Gastroesophageal sphincter (tissue), 3 donors: Measurements from ENCODE around the gene DNAAF1.

Experiments used
- POLR2AphosphoS5 ChIP-seq: sonication (generic); formaldehyde crosslinking; IDR thresholded peaks from one replicate; pipeline ENCODE4 v1.6.1; 2017; ENCODE audit warnings: antibody characterized with exemption
- TF ChIP-seq, protein P1 (sequence below), 4 experiments: fragments of 200-600 bp in 2 of 4; fragments of 450-650 bp in 2 of 4; sonication (generic) in 1 of 4; IDR thresholded peaks; one replicate each; pipeline ENCODE4 v1.5.1; 2017 to 2019; ENCODE audit warnings: antibody characterized with exemption in 4 of 4, mild to moderate bottlenecking in 2 of 4, moderate library complexity in 2 of 4

DNA sequence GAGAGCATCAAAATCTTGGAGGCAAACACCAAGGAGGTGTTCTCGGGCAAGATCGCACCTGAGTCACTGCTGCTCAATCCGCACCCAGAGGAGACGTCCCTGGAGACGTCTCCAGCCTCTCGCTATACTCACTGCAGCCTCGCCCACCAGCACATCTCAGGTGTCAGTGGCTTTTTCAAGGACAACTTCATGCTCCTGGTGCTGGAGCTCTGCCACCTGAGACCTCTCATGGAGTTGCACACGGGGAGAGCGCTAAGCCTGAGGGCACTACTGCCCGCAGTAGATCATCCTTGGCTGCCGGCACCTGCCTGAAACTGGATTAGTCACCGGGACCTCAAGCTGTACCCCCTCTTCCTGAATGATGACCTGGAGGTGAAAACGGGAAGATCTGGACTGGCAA is 25.7 kb upstream of the DNAAF1 start:
- TF ChIP-seq, protein P1, sequence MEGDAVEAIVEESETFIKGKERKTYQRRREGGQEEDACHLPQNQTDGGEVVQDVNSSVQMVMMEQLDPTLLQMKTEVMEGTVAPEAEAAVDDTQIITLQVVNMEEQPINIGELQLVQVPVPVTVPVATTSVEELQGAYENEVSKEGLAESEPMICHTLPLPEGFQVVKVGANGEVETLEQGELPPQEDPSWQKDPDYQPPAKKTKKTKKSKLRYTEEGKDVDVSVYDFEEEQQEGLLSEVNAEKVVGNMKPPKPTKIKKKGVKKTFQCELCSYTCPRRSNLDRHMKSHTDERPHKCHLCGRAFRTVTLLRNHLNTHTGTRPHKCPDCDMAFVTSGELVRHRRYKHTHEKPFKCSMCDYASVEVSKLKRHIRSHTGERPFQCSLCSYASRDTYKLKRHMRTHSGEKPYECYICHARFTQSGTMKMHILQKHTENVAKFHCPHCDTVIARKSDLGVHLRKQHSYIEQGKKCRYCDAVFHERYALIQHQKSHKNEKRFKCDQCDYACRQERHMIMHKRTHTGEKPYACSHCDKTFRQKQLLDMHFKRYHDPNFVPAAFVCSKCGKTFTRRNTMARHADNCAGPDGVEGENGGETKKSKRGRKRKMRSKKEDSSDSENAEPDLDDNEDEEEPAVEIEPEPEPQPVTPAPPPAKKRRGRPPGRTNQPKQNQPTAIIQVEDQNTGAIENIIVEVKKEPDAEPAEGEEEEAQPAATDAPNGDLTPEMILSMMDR (IDR thresholded peaks at IDR 0.05): no peak
- TF ChIP-seq POLR2AphosphoS5: no peak
